Measurements from ENCODE around the gene ERAL1. TPM values are rescaled to one million over a fixed set of nuclear protein-coding genes. Genes with fewer than 3 reads are reported as not detected.

The ERAL1 gene
- total and polyA plus RNA-seq, 2 of the 13 experiments (the other 11 are each of a cell fraction or from before 2014, with no cell fraction given) = 46.9 to 72.2 TPM

- peak; percentile 70; the same call in 1 of the 2 replicates for TF ChIP-seq ZNF574 (CRISPR knock-in tag; IDR thresholded peaks at IDR 0.05)
- no peak for TF ChIP-seq NFE2 (CRISPR knock-in tag; IDR thresholded peaks at IDR 0.05)
- peak; percentile 38 for TF ChIP-seq AGO1 (IDR thresholded peaks at IDR 0.05; ENCODE audit: low read depth, low read length, poor library complexity, severe bottlenecking)
- TF ChIP-seq AHR (CRISPR knock-in tag; IDR thresholded peaks at IDR 0.05) = no peak
- TF ChIP-seq ZNF773 (CRISPR knock-in tag; IDR thresholded peaks at IDR 0.05; ENCODE audit: borderline replicate concordance) = peak; percentile 44; the same call in 1 of the 2 replicates
- TF ChIP-seq MYC (CRISPR knock-in tag; IDR thresholded peaks at IDR 0.05; ENCODE audit: borderline replicate concordance) = peak; percentile 57; the same call in 1 of the 2 replicates
- peak; percentile 66 for TF ChIP-seq GABPA (IDR thresholded peaks at IDR 0.05; ENCODE audit: low read depth, low read length)
- peak; percentile 85 for TF ChIP-seq GABPA (CRISPR knock-in tag; IDR thresholded peaks at IDR 0.05; ENCODE audit: low read depth)
- TF ChIP-seq DMAP1 (CRISPR knock-in tag; IDR thresholded peaks at IDR 0.05) = peak; percentile 59; the same call in 1 of the 2 replicates
- no peak for TF ChIP-seq ZBTB20 (CRISPR knock-in tag; IDR thresholded peaks at IDR 0.05; ENCODE audit: borderline replicate concordance, low read depth)
- TF ChIP-seq KDM5A (IDR thresholded peaks at IDR 0.05; ENCODE audit: borderline replicate concordance, low read length) = peak; percentile 47; the same call in 1 of the 2 replicates
- 0 out of 4 replicates have a peak, but pooled peaks of 1 of the 2 experiments have one; percentile 43 for TF ChIP-seq KLF16 (CRISPR knock-in tag; IDR thresholded peaks at IDR 0.05)
- no peak for TF ChIP-seq ZNF644 (CRISPR knock-in tag; IDR thresholded peaks at IDR 0.05; ENCODE audit: low read depth)
- peak; percentile 49; the same call in 1 of the 2 replicates for TF ChIP-seq ZFP91 (CRISPR knock-in tag; IDR thresholded peaks at IDR 0.05; ENCODE audit: borderline replicate concordance)
- peak in 1 of 2 experiments; percentile 45; a peak in 1 of 4 replicates for TF ChIP-seq HMGXB4 (CRISPR knock-in tag; IDR thresholded peaks at IDR 0.05; ENCODE audit: borderline replicate concordance in 1 of 2, low read depth in 1 of 2)
- TF ChIP-seq BORCS8-MEF2B (CRISPR knock-in tag; IDR thresholded peaks at IDR 0.05) = peak; percentile 58; the same call in 1 of the 2 replicates
- TF ChIP-seq HNRNPLL (IDR thresholded peaks at IDR 0.05; ENCODE audit: low read depth, low read length, poor library complexity, severe bottlenecking) = peak; percentile 67
- TF ChIP-seq RFXAP (CRISPR knock-in tag; IDR thresholded peaks at IDR 0.05; ENCODE audit: borderline replicate concordance) = peak; percentile 36; the same call in 1 of the 2 replicates
- TF ChIP-seq ZNF546 (CRISPR knock-in tag; conservative IDR thresholded peaks at IDR 0.05) = 0 out of 2 replicates have a peak, but pooled peaks have one; percentile 46
- TF ChIP-seq ZSCAN29 (CRISPR knock-in tag; conservative IDR thresholded peaks at IDR 0.05) = 0 out of 2 replicates have a peak, but pooled peaks have one; percentile 40
- TF ChIP-seq ZNF580 (CRISPR knock-in tag; IDR thresholded peaks at IDR 0.05; ENCODE audit: borderline replicate concordance, low read depth) = 0 out of 2 replicates have a peak, but pooled peaks have one; percentile 17
- TF ChIP-seq TBX3 (IDR thresholded peaks at IDR 0.05; ENCODE audit: borderline replicate concordance) = 0 out of 2 replicates have a peak, but pooled peaks have one; percentile 7
These were observed 42.6 kb upstream of the ERAL1 start (continued) for GRCh38 chr17:28812091-28812747.

Measured in HepG2 (cell line).